Measurements from ENCODE around the gene CBX6.
A peak's percentile ranks its signal among the peaks of the same experiment; 100 is the strongest.

The CBX6 gene

DNA sequence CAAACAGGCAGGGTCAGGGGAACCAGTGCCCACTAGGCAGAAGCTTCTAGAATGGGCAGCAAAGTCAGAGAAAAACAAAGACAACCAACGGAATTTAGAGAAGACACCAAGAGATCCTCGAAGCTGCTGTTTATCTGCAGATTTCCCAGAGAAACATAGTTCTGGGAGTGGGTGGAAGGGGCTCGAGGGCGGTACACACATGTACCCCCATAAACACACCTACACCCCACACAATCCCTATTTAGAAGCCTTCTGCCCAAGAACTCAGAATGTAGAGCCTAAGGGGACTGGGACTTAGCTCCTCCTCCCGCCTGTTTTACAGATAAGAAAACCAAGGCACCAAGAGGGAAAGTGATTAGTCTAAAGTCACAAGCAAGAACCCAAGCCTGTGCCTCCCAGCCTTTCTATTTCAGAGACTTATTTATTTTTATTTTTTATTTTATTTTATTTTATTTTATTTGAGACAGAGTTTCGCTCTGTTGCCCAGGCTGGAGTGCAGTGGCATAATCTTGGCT lies 34.5 kb downstream of the CBX6 start:
- DNase-seq = no peak

DNA sequence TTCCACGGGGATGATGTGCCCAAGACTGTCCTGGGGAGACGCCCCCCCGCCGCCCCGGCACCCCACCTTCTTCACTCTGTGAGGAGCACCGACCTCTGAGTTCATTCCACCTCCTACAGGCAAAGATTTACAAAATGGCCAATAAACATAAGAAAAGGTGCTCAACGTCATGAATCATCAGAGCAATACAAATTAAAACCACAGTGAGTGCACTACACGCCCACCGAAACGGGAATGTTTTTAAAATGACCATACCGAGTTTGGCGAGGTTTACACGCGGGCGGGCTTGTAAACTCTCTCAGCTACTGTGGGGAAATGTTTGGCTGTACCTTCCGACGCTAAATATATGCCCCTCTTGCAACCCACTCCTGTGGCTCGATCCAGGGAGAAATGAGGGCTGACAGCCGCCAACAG lies 36.1 kb downstream of the CBX6 start:
- DNase-seq = no peak

DNA sequence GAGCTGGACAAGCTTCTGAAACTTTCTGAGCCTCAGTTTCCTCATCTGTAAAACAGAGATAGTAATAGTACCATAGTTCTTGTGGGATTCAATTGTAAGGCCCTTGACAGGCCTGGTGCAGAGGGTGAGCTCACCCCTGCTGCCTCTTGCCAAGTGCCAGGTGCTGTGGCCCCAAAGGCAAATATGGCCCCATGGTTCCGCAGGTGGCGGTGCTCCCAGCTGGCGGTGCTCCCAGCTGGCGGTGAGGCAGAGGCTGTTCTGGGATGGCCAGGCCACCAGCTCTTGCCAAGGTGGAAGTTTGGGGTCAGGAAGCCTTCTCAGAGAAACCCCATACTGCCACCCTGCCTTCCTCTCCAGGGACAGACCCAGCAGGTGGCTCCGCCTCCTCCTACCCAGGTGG lies 37.0 kb downstream of the CBX6 start:
- DNase-seq = no peak

DNA sequence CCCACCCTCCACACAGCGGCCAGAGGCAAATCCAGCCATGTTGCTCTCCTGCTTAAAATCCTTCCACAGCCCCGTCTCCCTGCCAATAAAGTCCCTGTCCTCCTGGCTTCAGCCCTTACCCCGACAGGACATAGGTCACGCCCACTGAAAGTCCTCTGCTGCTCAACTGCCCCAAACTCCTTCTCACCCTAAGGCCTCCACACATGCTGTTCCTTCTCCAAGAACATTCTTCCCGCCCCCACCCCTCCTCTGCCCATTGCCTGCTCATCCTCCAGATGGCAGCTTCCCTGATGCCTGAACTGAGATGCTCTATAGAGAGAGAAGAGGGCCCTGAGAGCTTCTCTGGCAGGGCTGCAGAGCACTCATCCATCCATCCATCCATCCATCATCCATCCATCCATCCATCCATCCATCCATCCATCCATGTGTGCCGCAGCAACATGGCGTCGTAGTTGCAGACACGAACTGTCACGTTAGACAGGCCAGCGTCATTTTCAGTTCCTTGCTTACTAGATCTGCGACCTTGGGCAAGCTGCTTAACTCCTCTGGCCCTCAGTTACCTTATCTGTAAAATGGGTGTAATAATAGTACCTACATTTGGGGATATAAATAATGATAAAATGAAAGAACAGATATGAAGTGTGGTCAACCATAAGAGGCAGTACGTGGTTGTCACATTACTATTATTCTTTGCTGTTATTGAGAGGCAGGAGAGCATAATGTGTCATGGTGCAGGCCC lies 37.6 kb downstream of the CBX6 start:
- DNase-seq = no peak

GRCh38 chr22:38833061-38833460 lies 39.0 kb downstream of the CBX6 start:
- no peak for DNase-seq

DNA sequence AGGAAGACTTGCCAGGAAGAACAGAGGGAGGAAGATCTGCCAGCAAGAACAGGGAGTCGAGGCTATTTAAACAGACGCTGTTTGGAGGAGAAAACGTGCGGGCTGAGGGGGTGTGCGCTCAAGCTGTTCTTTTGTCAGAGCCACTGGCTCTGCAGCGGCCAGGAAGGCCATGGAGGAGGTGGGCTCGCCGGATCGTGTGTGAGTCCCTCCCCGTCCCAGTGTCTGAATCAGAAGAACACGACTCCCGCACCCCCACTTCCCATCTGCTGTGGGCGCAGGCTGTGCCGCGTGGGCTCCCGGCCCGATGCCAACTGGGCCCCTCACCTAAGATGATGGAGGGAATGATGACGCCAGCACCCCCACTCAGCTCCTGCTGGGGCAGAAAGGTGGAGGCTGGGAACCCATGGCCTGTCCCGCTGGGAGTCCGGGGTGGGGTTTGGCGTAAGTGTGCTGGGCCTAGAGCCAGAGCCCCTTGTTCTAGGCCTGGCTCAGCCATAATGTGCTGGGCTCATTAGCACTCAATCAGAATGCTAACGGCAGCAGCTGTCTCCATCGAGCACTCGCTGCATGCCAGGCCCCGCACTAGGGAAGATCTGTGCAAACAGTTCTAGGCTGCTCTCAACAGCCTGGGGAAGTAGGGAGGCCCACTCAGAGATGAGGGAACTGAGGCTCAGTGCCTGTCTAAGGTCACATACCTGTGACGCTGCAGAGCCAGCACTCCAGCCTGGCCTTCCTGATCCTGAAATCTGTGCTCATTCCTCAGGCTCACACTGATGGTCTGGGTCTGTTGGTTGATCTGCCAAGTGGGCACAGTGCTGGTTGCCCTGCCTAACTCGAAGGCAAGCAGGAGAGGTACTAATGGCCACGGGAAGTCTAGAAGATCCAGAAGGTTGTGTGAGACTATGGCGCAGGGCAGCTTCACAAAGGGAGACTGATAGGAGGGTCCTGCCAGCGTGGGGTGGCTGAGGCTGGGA lies 39.7 kb downstream of the CBX6 start:
- no peak for DNase-seq

DNA sequence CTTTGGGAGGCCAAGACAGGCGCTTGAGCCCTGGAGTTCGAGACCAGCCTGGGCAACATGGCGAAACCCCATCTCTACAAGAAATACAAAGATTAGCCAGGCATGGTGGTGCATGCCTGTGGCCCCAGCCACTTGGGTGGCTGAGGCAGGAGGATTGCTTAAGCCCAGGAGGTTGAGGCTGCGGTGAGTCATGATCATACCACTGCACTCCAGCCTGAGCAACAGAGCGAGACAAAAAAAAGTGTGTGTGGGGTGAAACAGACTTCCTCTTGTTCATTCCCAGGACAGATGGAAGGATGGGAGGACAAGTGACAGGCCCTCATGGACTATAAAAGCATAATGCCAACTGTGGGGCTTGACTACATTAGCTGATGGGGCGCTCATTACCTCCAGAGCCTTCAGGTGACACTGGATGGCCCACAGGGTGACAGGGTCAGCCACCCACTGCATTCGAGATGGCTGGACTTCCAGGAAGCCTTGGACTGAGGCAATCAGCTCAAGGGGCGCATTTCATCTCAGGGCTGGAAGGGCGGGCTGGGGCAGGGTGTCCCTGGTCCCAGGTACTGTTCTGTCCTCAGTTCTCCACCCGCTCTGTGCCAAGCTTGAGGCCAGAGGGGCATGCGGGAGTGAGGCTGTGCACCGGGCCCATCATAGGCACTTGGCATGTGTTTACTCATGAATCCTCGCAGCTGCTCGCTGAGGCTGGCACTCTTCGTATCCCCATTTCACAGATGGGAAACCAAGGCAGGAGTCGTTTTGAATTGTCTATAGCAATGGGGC lies 40.7 kb downstream of the CBX6 start:
- DNase-seq = no peak

DNA sequence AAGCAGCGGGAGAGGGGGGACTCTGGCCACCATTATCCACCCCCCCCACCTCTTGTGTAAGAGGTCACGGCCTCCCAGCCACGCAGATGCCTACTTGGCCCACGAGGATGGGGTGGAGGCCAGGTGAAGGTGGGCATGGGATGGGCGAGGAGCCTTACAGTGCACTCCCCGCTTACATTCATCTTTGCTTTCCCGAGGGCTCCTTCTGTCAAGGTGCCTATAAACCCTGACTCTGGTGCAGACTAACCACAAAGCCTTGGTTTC lies 41.2 kb downstream of the CBX6 start:
- no peak for DNase-seq

DNA sequence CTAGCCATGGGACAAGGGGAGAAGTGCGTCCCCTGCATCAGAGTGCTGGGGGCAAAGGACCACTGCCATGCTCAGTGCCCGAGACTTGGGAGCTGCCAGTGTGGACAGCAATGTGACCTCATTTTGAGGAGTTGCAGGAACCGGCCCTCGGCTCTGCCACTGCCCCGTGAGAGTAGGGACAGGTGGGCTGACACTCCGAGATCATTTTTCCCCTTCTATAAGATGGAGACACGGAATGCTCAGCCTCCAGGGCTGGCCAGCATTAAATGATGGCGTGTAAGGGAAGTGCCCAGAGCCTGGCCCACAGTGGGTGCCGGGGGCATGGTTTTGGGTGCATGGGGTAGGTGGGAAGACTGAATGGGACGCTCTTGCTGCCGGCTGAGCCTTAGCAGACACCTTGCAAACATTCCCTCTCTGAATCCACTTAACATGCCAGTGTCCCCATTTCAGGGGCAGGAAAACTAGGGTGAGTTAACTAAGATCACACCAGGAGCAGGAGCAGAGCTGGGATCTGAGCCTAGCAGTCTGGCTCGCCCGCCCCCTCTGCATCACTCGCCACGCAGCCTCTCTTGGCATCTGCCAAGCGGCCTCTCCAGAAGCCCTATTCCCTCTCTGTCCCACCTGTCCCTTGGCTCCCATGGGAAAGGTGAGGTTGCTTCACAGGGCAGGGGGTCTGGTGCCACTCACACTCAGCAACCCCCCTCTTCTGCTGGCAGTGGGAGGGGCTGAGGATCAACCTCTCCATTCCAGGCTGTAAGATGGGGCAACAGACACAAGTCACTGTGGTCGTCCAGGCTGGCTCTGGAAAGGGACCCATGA lies 41.8 kb downstream of the CBX6 start:
- no peak for DNase-seq

- no peak for DNase-seq
Observed at GRCh38 chr22:38829485-38829884, 42.5 kb downstream of the CBX6 start.

- DNase-seq = no peak
Observed at GRCh38 chr22:38828616-38829205, 43.3 kb downstream of the CBX6 start.

- no peak for DNase-seq
Observed at GRCh38 chr22:38828191-38828590, 43.8 kb downstream of the CBX6 start.

- DNase-seq = no peak
Observed at GRCh38 chr22:38827510-38827909, 44.5 kb downstream of the CBX6 start.

DNA sequence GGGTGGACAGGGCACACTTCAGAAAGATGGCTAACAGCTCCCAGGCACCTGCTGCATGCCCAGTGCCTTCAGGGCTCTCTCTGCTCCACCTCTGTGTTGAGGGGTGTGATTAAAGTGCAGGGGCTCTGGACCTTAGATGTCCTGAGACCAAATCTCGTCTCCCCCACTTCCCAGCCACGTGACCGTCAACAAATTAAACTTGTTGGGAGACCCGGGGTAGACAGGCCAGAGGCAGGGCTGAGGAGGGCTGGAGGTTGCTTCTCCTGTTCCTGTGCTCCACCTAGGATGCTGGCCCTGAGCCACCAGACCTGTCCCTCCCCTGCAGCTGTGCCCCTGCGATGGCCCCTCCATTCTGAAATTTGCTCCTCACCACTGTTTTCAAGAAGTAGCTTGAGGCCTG lies 45.2 kb downstream of the CBX6 start:
- DNase-seq = no peak

- DNase-seq = no peak
Observed at GRCh38 chr22:38826386-38826785, 45.6 kb downstream of the CBX6 start.

DNA sequence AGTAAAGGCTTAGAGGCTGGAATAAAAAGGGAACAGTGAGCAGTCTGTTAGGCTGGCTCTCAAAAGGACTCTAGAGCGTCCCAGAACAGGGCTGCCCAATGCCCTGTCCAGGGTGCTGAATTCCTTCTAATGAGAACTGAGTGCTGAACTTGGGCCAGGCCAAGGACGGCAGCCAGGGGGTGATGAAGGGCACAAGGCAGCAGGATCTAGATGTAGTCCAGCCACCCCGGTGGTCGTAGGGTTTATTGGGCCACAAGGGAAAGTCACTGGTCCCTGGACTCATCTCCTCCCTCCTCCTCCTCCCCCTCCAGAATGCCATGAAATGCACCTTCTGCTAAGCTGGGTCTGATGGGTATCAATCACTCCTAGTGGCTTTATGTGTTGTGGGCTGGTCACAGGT lies 47.4 kb downstream of the CBX6 start:
- DNase-seq = no peak

DNA sequence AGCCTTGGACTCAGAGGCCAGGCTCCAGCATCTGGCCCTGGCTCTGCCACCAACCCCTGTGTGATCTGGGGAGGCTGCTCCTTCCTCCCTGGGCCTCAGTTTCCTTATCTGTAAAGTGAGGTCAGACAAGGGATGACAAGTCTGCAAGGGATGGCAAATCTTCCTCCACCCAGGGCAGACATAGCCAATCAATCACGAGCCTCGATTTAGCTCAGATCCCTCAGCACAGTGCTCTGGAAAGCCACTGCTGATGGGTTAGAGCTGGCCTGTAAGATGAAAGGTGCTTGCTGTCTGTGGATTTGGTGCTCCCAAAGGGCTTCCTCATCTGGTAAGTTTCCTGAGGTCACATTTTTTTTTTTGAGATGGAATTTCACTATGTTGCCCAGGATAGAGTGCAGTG lies 48.4 kb downstream of the CBX6 start:
- DNase-seq = no peak

GRCh38 chr22:38823076-38823475 lies 48.9 kb downstream of the CBX6 start:
- no peak for DNase-seq

- peak; percentile 18 to 75 (median 64) for DNase-seq
Observed at GRCh38 chr22:38820020-38820419, 52.0 kb downstream of the CBX6 start.

GRCh38 chr22:38819387-38819940 lies 52.6 kb downstream of the CBX6 start:
- no peak for DNase-seq

DNA sequence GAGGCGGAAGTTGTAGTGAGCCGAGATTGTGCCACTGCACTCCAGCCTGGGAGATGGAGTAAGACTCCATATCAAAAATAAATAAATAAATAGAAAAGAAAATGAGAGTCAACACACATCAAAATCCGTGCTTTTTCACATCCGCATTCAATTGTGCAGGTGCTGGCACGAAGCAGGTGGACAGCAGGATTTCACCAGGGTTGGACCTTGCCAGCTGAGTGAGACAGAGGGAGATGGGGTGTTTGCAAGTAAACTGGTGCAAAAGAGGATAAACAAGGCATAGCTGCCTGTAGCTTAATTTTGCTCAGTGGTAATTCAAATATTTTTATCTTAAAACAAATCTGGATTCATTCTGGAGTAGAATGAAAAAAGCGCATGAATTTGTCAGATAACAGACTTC lies 54.8 kb downstream of the CBX6 start:
- no peak for DNase-seq

GRCh38 chr22:38815842-38816241 lies 56.2 kb downstream of the CBX6 start:
- DNase-seq = no peak
